A673 (cell line): ENCODE measurements around the gene CST4.

Experiments
- EZH2 ChIP-seq: fragments of 200-600 bp; sonication (generic); IDR thresholded peaks from 2 replicates; pipeline ENCODE4 v1.6.1; 2017; ENCODE audit warnings: borderline replicate concordance, low read depth, mild to moderate bottlenecking, mixed read lengths, antibody characterized with exemption, low read length; ENCODE audit not compliant: poor library complexity, severe bottlenecking
- TF ChIP-seq, protein P1 (sequence below): fragments of 300-800, 200-600 bp; sonication (generic); conservative IDR thresholded peaks from 2 replicates; pipeline ENCODE4 v1.5.1; 2017; ENCODE audit warnings: low read depth, mild to moderate bottlenecking, antibody characterized with exemption, low read length, moderate library complexity, mixed read lengths

DNA sequence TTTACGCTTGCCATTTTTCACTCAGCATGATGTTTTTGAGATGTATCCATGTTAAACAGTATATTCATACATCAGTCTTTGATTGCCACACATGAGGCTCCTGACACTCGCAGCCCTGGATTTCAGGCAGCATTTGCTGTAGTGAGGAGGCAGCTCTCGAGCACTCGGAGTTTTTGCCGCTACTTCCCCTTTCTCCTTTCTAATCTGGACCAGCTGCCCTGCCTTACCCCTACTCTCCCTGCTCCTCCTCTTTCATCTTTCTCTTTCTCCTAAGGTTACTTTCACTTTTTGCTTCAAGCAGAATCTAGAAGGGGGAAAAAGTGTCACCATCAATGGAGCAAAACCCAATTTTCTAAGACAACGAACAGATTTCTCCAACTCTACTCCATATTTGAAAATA is 45.2 kb downstream of the CST4 start:
- TF ChIP-seq, protein P1, sequence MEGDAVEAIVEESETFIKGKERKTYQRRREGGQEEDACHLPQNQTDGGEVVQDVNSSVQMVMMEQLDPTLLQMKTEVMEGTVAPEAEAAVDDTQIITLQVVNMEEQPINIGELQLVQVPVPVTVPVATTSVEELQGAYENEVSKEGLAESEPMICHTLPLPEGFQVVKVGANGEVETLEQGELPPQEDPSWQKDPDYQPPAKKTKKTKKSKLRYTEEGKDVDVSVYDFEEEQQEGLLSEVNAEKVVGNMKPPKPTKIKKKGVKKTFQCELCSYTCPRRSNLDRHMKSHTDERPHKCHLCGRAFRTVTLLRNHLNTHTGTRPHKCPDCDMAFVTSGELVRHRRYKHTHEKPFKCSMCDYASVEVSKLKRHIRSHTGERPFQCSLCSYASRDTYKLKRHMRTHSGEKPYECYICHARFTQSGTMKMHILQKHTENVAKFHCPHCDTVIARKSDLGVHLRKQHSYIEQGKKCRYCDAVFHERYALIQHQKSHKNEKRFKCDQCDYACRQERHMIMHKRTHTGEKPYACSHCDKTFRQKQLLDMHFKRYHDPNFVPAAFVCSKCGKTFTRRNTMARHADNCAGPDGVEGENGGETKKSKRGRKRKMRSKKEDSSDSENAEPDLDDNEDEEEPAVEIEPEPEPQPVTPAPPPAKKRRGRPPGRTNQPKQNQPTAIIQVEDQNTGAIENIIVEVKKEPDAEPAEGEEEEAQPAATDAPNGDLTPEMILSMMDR, result no peak
- TF ChIP-seq EZH2, result no peak
